Measurements from ENCODE around the gene COQ10B. TPM values are rescaled to one million over a fixed set of nuclear protein-coding genes. Genes with fewer than 3 reads are reported as not detected.

COQ10B gene
- total RNA-seq, 1 donor from 2014 or later = 20.6 TPM

DNA sequence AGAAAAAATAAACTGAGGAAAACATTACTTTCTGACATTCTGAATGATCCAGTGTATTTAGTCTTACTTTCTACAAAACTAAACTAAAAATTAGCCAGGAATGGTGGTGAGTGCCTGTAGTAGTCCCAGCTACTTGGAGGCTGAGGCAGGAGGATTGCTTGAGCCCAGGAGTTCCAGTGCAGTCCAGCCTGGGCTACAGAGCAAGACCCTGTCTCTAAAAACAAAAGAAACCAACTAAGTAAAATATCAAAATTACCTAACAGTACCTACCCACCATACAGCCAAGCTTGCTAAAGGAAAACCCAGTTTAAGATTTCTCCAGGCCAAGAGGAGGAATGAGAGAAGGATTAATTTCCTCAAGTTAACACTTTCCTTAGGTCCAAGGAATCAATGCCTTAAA, 43.3 kb downstream of the COQ10B start:
- ATAC-seq (ENCODE audit: poor library complexity) (no peak), DNase-seq (no peak)
- intact Hi-C loops (cut with DNase I) = no loop called here

- intact Hi-C loops (cut with DNase I) = no loop called here
- DNase-seq = no peak
- ATAC-seq (ENCODE audit: poor library complexity) = no peak
Observed at GRCh38 chr2:197497326-197497725, 44.0 kb downstream of the COQ10B start.

- DNase-seq = no peak
- intact Hi-C loops (cut with DNase I) = no loop called here
- ATAC-seq (ENCODE audit: poor library complexity) = no peak
Observed at GRCh38 chr2:197498235-197498936, 45.0 kb downstream of the COQ10B start.

DNA sequence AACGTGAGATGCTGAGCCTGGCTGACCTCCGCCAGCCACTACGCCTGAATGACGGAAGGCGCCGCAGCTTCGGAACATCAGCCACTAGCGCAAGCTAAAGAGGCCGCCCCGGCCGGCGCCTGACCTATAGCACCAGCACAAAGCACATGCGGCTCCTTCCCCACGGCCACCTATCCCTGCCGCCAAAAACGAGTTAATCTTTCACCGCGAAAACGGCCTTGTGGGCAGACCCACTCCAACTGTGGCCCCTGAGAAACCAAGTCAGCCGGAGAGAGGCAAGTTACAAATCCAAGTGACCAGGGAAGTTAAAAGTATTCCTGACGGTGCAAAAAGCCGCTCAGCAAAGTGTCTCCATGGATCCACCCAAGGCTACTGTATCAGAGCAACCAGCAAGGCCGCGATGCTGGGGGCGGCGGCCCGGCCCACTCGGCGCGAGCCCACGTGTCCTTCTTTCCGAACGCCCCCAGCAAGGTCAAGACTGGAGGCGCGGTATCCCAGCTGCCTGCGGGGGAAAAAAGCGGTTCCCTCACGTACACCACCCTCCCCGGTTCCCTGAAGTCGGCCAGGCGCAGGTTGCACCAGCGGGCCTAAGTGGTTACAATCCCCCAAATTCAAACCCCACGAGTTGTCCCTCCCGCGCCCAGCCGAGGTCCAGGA, 45.7 kb downstream of the COQ10B start:
- ATAC-seq (ENCODE audit: poor library complexity) = peak; percentile 34
- intact Hi-C loops (cut with DNase I) = no loop called here
- DNase-seq = peak; percentile 80

GRCh38 chr2:197499594-197500502, 46.5 kb downstream of the COQ10B start, which contains the start of the genes HSPD1 and HSPE1:
Gene HSPD1, minus strand, starts transcription at chr2:197499840. Its CDS starts 992 bp downstream, at chr2:197498848.
Gene HSPE1, plus strand, starts transcription at chr2:197500379. Its CDS starts 58 bp downstream, at chr2:197500437.
- ATAC-seq (ENCODE audit: poor library complexity) = peak; percentile 96
- intact Hi-C loops (cut with DNase I) = loop anchor here (10.0 kb wide), 1 partner anchor 205 kb away; the partner anchor contains the start of gene MARS2
- peak; percentile 97 for DNase-seq

DNA sequence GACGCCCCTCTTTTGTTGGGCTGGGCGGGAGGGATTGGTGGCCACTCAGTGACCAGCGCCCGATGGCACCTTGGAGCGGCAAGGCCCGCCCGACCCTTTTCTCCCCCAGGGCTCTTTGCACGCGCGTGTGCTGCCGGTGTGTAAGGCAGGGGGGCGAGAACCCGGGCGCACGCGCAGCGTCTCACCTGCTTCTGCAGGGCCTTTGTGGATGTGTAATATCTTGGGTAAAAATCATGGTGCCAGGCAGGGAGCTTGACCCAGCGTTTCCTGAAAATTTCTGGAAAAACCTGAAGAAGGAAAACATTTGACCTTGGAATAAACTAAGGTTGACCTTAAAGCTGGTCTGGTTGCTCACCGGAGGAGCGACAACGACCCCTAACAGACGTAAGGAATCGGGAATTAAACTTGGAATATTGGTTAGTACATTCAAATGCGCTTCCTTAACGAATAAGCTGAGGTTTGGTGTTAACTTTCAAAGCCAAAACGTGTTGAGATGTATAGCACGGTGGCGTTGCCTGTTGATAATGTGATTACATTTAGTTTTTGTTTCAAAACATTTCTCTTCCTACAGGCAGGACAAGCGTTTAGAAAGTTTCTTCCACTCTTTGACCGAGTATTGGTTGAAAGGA, 47.3 kb downstream of the COQ10B start:
- no peak for DNase-seq
- intact Hi-C loops (cut with DNase I) = loop anchor here (10.0 kb wide), 1 partner anchor 204 kb away; the partner anchor contains the start of gene MARS2
- ATAC-seq (ENCODE audit: poor library complexity) = peak; percentile 4

DNA sequence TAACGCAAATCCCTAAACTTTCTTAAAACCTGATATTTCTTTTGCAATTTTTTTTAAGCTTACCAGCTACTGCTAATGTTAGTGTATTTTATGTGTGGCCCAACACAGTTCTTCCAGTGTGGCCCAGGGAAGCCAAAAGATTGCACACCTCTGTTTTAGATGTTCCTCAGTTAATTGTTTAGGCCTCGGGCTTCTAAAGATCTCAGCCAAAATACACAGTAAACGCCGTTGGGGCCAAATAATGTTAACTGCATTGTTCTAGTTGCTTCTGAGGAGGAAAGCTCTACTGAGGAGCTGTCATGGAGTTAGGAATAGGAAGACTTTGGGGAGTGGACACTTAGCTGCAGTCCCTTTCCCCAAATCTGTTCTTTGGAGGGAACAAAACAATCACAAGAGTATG, 48.8 kb downstream of the COQ10B start:
- intact Hi-C loops (cut with DNase I) = loop anchor here (10.0 kb wide), 1 partner anchor 203 kb away; the partner anchor contains the start of gene MARS2
- ATAC-seq (ENCODE audit: poor library complexity) = no peak

GRCh38 chr2:197502685-197503084, 49.3 kb downstream of the COQ10B start:
- ATAC-seq (ENCODE audit: poor library complexity) = no peak

More for the DNA sequence above, 48.8 kb downstream of the COQ10B start:
- DNase-seq = no peak

DNA sequence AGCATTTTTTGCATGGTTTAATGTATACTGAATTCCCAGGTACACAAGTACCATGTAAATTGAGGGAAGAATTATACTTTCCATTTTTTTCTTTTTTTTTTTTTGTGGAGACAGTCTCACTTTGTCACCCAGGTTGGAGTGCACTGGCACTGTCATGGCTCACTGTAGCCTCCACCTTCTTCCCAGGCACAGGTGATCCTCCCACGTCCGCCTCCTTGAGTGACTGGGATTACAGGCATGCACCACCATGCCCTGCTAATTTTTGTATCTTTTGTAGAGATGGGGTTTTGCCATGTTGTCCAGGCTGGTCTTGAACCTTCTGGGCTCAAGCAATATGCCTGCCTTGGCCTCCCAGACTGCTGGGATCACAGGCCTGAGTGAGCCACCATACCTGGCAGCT, 50.6 kb downstream of the COQ10B start:
- DNase-seq = no peak
- intact Hi-C loops (cut with DNase I) = loop anchor here (10.0 kb wide), 1 partner anchor 201 kb away; the partner anchor contains the start of gene MARS2
- ATAC-seq (ENCODE audit: poor library complexity) = no peak

More at GRCh38 chr2:197502685-197503084, 49.3 kb downstream of the COQ10B start:
- intact Hi-C loops (cut with DNase I) = loop anchor here (10.0 kb wide), 1 partner anchor 202 kb away; the partner anchor contains the start of gene MARS2
- no peak for DNase-seq

- ATAC-seq (ENCODE audit: poor library complexity) (no peak), DNase-seq (no peak)
- intact Hi-C loops (cut with DNase I) = loop anchor here (10.0 kb wide), 1 partner anchor 200 kb away; the partner anchor contains the start of gene MARS2
Observed at GRCh38 chr2:197504512-197504911, 51.2 kb downstream of the COQ10B start.

GRCh38 chr2:197506658-197507057, 53.3 kb downstream of the COQ10B start:
- DNase-seq = no peak
- intact Hi-C loops (cut with DNase I) = loop anchor here (10.0 kb wide), 1 partner anchor 198 kb away; the partner anchor contains the start of gene MARS2
- no peak for ATAC-seq (ENCODE audit: poor library complexity)

- no peak for ATAC-seq (ENCODE audit: poor library complexity)
- DNase-seq = no peak
- intact Hi-C loops (cut with DNase I) = no loop called here
Observed at GRCh38 chr2:197513915-197514314, 60.6 kb downstream of the COQ10B start.

GRCh38 chr2:197514754-197515153, 61.4 kb downstream of the COQ10B start:
- intact Hi-C loops (cut with DNase I) = no loop called here
- ATAC-seq (ENCODE audit: poor library complexity) (no peak), DNase-seq (no peak)

DNA sequence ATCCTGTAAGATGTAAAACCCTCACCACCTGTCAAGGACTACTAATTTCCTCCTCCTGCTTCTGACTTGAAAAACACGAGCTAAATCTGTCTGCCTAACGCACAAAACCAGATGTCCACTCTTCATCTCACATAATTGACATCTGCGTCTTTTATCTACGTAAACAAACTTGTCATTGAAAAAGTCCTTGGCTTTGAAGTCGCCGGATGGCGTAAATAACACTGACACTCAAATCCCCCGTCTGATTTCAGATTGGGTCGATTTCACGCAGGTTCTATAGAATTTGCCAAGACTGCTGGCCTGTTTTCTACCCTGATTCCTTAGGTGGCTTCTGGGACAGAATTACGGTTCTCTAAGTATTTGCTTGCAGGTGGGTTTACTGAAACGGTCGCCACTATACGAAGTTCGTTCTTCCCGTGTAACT, 62.0 kb downstream of the COQ10B start:
- ATAC-seq (ENCODE audit: poor library complexity) (no peak), DNase-seq (no peak)
- intact Hi-C loops (cut with DNase I) = no loop called here

DNA sequence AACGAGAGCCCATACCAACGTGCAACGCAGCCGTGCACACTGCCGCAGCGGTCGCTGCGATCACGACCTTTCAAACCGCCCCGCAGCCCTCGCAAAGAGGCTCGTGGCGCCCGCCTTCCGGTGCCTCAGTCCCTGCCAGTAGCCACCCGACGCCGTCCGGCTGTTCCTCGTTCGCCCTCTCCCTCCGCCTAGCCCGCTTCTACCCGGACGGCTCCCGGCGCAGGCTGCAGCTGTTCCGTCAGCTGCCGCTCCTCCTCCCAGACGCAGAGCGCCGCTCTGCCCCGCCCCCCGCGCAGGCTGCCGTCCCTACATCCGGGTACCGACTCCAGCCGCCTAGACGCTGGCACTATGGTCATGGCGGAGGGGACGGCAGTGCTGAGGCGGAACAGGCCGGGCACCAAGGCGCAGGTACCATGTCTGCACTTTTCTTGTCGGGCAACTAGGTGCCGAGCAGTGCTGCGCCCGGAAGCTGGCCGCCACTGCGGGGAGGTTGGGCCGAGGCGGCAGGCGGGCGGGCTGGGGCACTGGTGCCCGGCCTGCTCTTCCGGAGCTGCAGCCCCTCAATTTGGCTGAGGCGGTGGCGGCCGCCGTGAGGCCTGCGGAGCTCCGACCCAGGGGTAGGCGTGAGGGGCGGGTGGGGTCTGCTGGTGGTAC, 62.5 kb downstream of the COQ10B start, which contains the start of gene MOB4:
MOB4 (plus strand) TSS at position 328 of the 654 bp plus-strand sequence; CDS start at position 349, 21 bp downstream.
- intact Hi-C loops (cut with DNase I) = no loop called here
- ATAC-seq (ENCODE audit: poor library complexity) = peak; percentile 99
- peak; percentile 97 for DNase-seq

DNA sequence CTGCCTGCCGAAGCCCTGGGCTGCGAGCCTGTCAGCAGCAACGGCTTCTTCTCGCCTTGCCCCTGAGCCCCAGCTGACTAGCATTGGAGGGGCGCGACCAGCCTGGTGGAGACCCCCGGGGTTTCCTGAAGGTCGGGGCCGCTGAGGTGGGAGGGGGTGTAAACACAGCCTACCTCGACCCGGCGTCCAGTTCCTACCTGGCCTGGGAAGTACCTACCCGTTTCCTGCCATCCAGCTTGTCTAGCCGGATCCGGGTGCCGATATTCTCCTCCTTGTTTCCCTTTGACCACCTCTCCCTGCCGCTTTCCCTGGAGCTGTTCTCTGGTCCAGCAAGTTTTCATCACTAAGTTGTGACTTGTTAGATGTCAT, 63.0 kb downstream of the COQ10B start:
- ATAC-seq (ENCODE audit: poor library complexity) (peak; percentile 22), DNase-seq (no peak)
- intact Hi-C loops (cut with DNase I) = no loop called here

DNA sequence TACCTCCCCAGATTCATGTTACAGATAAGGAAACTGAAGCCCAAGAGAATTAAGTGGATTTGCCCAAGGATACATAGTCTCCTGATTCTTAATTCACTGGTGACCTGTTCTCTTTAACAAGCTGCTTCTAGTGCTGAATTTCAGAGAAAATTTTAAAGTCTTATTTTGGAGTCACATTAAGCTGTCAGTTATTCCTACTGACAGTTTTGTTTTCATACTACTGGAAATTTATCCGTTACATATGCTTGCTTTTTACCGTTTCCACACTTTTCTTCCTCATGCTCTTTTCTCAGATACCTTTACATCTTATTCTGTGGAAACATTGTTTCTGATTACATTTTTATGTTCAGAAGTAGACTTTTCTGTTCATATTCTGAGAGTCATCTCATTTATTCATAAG, 63.8 kb downstream of the COQ10B start:
- DNase-seq (no peak), ATAC-seq (ENCODE audit: poor library complexity) (no peak)
- intact Hi-C loops (cut with DNase I) = no loop called here
